Right atrium auricular region (tissue), 2 donors: Measurements from ENCODE around the gene ASB5. TPM values are rescaled to one million over a fixed set of nuclear protein-coding genes. Genes with fewer than 3 reads are reported as not detected.
A peak's percentile ranks its signal among the peaks of the same experiment; 100 is the strongest.

ENCODE experiments used
- DNase-seq: peaks from one replicate; pipeline ENCODE4 v3.0.0-alpha.2; 2019; ENCODE audit warnings: low spot score
- H3K27ac ChIP-seq, 2 donors: fragments of 200-600 bp; sonication (generic); 1 replicate in 1 of 2; 2 replicates in 1 of 2; pipeline ENCODE4 v1.5.1; 2016 to 2019
- H3K27me3 ChIP-seq, 2 donors: fragments of 200-600 bp; sonication (generic); one replicate each; pipeline versions ENCODE4 v1.5.1 to v1.6.0; 2017 to 2019
- H3K36me3 ChIP-seq: fragments of 200-600 bp; sonication (generic); one replicate; pipeline ENCODE4 v1.5.1; 2016
- H3K4me1 ChIP-seq, 2 donors: fragments of 200-600 bp; sonication (generic); one replicate each; pipeline versions ENCODE4 v1.5.1 to v1.6.0; 2017 to 2019
- H3K4me3 ChIP-seq, 2 donors: fragments of 200-600 bp; sonication (generic); 1 replicate in 1 of 2; 2 replicates in 1 of 2; pipeline ENCODE4 v1.5.1; 2017 to 2019; ENCODE audit warnings: mild to moderate bottlenecking in 1 of 2, moderate library complexity in 1 of 2
- H3K9me3 ChIP-seq, 2 donors: fragments of 200-600 bp; sonication (generic); one replicate each; pipeline ENCODE4 v1.5.1; 2019
- total RNA-seq, 2 donors: library from RNA; depleted of rRNA; stranded (reverse); fragments of >200 nt; gene quantifications; one replicate each; pipeline ENCODE4 v1.1.0, GENCODE V29; 2016
- TF ChIP-seq, protein P1 (sequence below), 2 donors: fragments of 200-600 bp; sonication (generic); IDR thresholded peaks; one replicate each; pipeline ENCODE4 v1.5.1; 2019; ENCODE audit warnings: antibody characterized with exemption in 2 of 2

Gene ASB5
- total RNA-seq, 2 donors from 2014 or later = 0.90 to 3.7 TPM

GRCh38 chr4:176186671-176187395 lies 82.2 kb downstream of the ASB5 start:
- TF ChIP-seq, protein P1, sequence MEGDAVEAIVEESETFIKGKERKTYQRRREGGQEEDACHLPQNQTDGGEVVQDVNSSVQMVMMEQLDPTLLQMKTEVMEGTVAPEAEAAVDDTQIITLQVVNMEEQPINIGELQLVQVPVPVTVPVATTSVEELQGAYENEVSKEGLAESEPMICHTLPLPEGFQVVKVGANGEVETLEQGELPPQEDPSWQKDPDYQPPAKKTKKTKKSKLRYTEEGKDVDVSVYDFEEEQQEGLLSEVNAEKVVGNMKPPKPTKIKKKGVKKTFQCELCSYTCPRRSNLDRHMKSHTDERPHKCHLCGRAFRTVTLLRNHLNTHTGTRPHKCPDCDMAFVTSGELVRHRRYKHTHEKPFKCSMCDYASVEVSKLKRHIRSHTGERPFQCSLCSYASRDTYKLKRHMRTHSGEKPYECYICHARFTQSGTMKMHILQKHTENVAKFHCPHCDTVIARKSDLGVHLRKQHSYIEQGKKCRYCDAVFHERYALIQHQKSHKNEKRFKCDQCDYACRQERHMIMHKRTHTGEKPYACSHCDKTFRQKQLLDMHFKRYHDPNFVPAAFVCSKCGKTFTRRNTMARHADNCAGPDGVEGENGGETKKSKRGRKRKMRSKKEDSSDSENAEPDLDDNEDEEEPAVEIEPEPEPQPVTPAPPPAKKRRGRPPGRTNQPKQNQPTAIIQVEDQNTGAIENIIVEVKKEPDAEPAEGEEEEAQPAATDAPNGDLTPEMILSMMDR (IDR thresholded peaks at IDR 0.05) = no peak
- Histone ChIP-seq H3K27me3 (no peaks in the 10 kb centered on the region), H3K9me3 (no peaks in the 10 kb centered on the region), H3K4me3 (no peak overlapping the region), H3K4me1 (no peaks in the 10 kb centered on the region), H3K36me3 (no peaks in the 10 kb centered on the region), H3K27ac (no peak overlapping the region)
- DNase-seq = no peak

DNA sequence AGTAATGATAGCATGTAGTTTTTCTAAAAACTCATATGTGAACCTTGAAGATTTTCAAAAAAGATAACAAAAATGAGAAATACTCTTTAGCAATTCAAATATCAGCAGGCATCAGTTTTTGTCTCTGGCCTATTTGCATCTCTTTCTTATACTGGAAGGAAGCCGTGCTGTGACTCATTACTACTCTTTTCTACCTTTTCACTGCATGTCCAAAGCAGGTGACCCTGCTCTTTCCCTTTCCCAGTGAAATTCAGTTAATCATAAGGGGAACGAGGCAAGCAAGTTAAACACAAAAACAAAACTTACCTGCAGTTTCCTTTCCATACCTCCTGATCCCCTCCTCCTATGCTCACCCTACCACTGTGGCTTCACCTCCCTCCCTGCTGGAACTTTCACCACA lies 83.0 kb downstream of the ASB5 start:
- TF ChIP-seq, protein P1 (IDR thresholded peaks at IDR 0.05) = no peak
- Histone ChIP-seq H3K4me3 (no peak overlapping the region), H3K9me3 (no peaks in the 10 kb centered on the region), H3K4me1 (no peaks in the 10 kb centered on the region), H3K27me3 (no peaks in the 10 kb centered on the region), H3K27ac (no peak overlapping the region), H3K36me3 (no peaks in the 10 kb centered on the region)
- no peak for DNase-seq

GRCh38 chr4:176185051-176185450 lies 84.0 kb downstream of the ASB5 start:
- Histone ChIP-seq H3K27me3 (no peaks in the 10 kb centered on the region), H3K4me1 (no peaks in the 10 kb centered on the region), H3K36me3 (no peaks in the 10 kb centered on the region), H3K4me3 (no peak overlapping the region), H3K9me3 (no peaks in the 10 kb centered on the region), H3K27ac (peak overlapping the region in 1 of 2 donors; percentile 17)
- DNase-seq = no peak
- TF ChIP-seq, protein P1 (IDR thresholded peaks at IDR 0.05) = no peak

Other genes starting within 250 kb of the ASB5 start
- gene WDR17, start 203.4 kb downstream of the ASB5 start, total RNA-seq = 1 to 10 TPM in 1 of 2 donors, under 1 TPM in 1; 0.63 to 1.2 TPM
- 1 to 10 TPM in 1 of 2 donors, under 1 TPM in 1; 0.28 to 4.4 TPM for gene SPATA4, start 73.6 kb downstream of the ASB5 start, total RNA-seq
- gene SPCS3, start 50.7 kb upstream of the ASB5 start, total RNA-seq = 10 to 100 TPM; 45.7 to 55.0 TPM